Activated CD4-positive, alpha-beta memory T cell treated with anti-CD3 and anti-CD28 coated beads, Interleukin-2, amount 10 ng/mL, durations not matched to agents 7 days and 5 days (primary cell): ENCODE data around the gene TMOD3. TPM values are rescaled to one million over a fixed set of nuclear protein-coding genes. Genes with fewer than 3 reads are reported as not detected.

Source experiments
- CTCF ChIA-PET: fragments of 350-600 bp; sonication (Branson Sonifier 250); formaldehyde crosslinking; loops from one replicate; lab custom pipeline; 2021; ENCODE audit warnings: antibody characterized with exemption, inconsistent platforms; lab: Charles Lee
- POLR2A ChIA-PET: fragments of 350-600 bp; sonication (Branson Sonifier 250); formaldehyde crosslinking; loops from one replicate; lab custom pipeline; 2021; ENCODE audit warnings: antibody characterized with exemption; lab: Charles Lee
- DNase-seq: peaks from one replicate; pipeline ENCODE4 v3.0.0-alpha.2; 2020
- H3K27ac Mint-ChIP-seq: one replicate; pipeline ENCODE4 v1.8.0; 2021; ENCODE audit warnings: mild to moderate bottlenecking, mixed read lengths
- H3K27me3 Mint-ChIP-seq: one replicate; pipeline ENCODE4 v1.8.0; 2021; ENCODE audit warnings: mixed read lengths
- H3K36me3 Mint-ChIP-seq: one replicate; pipeline ENCODE4 v1.8.0; 2021; ENCODE audit warnings: low read depth, mixed read lengths
- H3K4me1 Mint-ChIP-seq: one replicate; pipeline ENCODE4 v1.8.0; 2021; ENCODE audit warnings: mixed read lengths
- H3K4me3 Mint-ChIP-seq: one replicate; pipeline ENCODE4 v1.8.0; 2021; ENCODE audit warnings: mild to moderate bottlenecking, mixed read lengths
- H3K9me3 Mint-ChIP-seq: one replicate; pipeline ENCODE4 v1.8.0; 2021; ENCODE audit warnings: mixed read lengths
- total RNA-seq, 2 experiments: library from RNA; stranded (reverse); gene quantifications; one replicate each; pipeline ENCODE4 v1.2.3, GENCODE V29; 2021

Gene TMOD3
- total RNA-seq, 2 experiments from 2014 or later, result 77.5 to 79.6 TPM

DNA sequence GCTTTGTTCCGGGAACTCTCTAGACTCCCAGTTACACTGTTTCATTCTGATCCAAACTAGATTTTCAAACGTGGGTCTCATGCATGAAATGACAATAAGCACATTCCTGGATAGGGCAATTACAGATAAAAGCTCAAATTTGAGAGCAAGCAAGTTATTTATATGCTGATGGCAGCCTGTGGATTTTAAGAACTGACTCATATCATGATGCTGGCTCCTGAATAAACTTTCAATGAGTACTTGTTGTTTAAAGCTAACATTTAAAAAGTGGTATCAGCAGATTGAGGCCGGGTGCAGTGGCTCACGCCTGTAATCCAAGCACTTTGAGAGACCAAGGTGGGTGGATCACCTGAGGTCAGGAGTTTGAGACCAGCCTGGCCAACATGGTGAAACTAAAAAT, 75.5 kb downstream of the TMOD3 start:
- no peak for DNase-seq
- no peaks in the 10 kb centered on the region for H3K27me3 Mint-ChIP-seq
- no peaks in the 10 kb centered on the region for H3K4me1 Mint-ChIP-seq
- ChIA-PET POLR2A (no interaction called here), CTCF (interaction anchor here (0.7 to 3.3 kb wide), 6 partner anchors 16 to 303 kb away, joined by 3 to 14 read pairs (median 4); no protein-coding TSS in a partner anchor)
- no peaks in the 10 kb centered on the region for H3K9me3 Mint-ChIP-seq
- H3K4me3 Mint-ChIP-seq, result no peak overlapping the region
- no peak overlapping the region for H3K27ac Mint-ChIP-seq
- peaks cover 65% of the 10 kb centered on the region for H3K36me3 Mint-ChIP-seq

DNA sequence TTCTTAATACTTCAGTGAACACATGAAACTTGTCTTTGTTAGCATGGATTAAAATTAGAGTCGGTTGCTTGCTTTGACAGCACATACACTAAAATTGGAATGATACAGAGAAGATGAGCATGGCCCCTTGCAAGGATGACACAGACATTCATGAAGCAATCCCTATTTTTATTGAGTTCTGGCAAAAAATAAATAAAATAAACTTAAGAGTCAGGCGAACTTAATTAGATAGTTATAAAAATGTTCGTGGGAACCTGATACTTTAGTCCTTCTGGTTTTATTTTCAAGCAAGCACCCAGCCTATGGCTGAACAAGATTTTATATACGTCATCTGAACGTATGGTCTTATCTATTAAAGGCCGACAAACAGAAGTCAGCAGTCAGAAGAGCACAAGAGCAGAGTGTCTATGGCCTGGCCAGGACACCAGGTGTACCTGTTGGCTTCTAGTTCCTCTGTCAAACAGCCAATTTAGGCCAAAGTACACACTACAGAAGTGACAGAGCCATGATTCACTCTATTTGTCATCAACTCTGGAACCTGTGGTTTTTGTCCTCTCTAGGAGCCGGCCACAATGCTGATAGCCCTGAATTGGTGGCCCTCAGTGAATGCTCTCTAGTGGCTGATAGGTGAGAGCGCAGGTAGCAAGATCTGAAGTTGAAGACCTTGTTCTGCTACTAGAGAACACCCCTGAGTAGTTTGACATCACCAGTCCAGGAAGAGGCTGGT, 77.8 kb downstream of the TMOD3 start:
- DNase-seq, result no peak
- Mint-ChIP-seq H3K9me3 (no peaks in the 10 kb centered on the region), H3K27me3 (no peaks in the 10 kb centered on the region), H3K36me3 (peaks cover 58% of the 10 kb centered on the region), H3K27ac (no peak overlapping the region), H3K4me1 (no peaks in the 10 kb centered on the region), H3K4me3 (no peak overlapping the region)
- ChIA-PET POLR2A (no interaction called here), CTCF (interaction anchor here (0.7 kb wide), 1 partner anchor 18 kb away, joined by 3 read pairs; no protein-coding TSS in a partner anchor)

DNA sequence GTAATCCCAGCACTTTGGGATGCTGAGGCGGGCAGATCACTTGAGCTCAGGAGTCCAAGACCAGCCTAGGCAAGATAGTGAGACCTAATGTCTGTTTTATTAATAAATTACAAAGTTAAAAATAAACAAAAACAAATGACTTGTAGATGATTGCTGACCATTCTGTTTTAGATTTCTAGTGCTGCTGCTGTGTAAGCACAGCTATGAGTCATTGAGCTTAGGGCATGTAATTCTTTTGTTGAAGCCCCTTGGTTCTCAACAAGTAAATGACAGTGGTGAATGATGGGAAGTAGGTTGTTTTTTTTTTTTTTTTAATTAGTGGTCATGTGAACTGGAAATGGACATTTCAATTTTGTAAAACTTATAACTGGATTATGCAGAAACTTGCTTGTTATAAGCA, 78.9 kb downstream of the TMOD3 start:
- POLR2A ChIA-PET, result no interaction called here
- Mint-ChIP-seq H3K4me1 (no peaks in the 10 kb centered on the region), H3K4me3 (no peak overlapping the region), H3K27me3 (no peaks in the 10 kb centered on the region), H3K27ac (no peak overlapping the region), H3K9me3 (no peaks in the 10 kb centered on the region), H3K36me3 (peaks cover 58% of the 10 kb centered on the region)
- CTCF ChIA-PET, result interaction anchor here (0.7 kb wide), 2 partner anchors 10 to 19 kb away, joined by 3 read pairs; no protein-coding TSS in a partner anchor
- no peak for DNase-seq

DNA sequence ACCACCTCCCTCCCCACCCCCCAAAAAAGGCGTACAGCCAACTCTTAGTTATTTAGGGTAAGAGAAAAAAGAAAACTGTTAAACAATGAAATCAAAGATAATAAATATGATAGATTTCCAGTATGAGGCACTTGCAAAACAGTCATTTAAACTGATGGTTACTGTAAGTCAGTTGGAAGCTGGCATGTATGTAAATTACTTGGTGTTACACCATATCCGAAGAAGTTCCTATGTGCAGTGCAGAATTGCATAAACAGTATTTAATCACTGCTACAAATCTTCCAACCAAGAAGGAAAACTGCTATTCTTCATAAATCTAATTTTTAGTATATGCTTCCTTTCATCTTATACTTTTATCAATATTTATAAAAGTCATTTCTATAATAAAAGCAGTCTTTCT, 80.1 kb downstream of the TMOD3 start:
- H3K9me3 Mint-ChIP-seq, result no peaks in the 10 kb centered on the region
- no peaks in the 10 kb centered on the region for H3K4me1 Mint-ChIP-seq
- DNase-seq, result no peak
- POLR2A ChIA-PET, result interaction anchor here (0.9 kb wide), 1 partner anchor 32 kb away, joined by 3 read pairs; no protein-coding TSS in a partner anchor
- H3K27ac Mint-ChIP-seq, result no peak overlapping the region
- CTCF ChIA-PET, result no interaction called here
- no peaks in the 10 kb centered on the region for H3K27me3 Mint-ChIP-seq
- peaks cover 51% of the 10 kb centered on the region for H3K36me3 Mint-ChIP-seq
- H3K4me3 Mint-ChIP-seq, result no peak overlapping the region

DNA sequence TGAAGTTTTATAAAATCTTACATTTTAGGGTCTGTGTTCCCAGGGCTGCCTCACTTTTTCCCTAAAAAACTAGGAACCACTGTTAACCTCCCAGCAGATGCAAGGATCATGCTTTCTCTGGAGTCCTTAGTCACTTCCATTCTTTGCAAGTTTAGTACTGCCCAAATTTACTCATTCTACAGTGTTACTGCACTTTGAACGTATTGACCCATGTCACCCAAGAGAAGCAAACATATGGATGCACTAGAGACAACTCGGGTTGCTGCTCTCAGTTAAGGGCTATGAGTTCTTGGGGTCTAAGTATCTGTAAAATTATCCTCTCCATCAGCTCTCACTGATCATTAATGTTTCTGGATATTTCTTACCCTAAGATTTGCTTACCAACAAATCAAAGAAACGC, 83.1 kb downstream of the TMOD3 start:
- Mint-ChIP-seq H3K27ac (no peak overlapping the region), H3K27me3 (no peaks in the 10 kb centered on the region), H3K4me1 (no peaks in the 10 kb centered on the region), H3K4me3 (no peak overlapping the region), H3K9me3 (no peaks in the 10 kb centered on the region), H3K36me3 (peaks cover 44% of the 10 kb centered on the region)
- CTCF ChIA-PET, result no interaction called here
- POLR2A ChIA-PET, result no interaction called here
- DNase-seq, result no peak

DNA sequence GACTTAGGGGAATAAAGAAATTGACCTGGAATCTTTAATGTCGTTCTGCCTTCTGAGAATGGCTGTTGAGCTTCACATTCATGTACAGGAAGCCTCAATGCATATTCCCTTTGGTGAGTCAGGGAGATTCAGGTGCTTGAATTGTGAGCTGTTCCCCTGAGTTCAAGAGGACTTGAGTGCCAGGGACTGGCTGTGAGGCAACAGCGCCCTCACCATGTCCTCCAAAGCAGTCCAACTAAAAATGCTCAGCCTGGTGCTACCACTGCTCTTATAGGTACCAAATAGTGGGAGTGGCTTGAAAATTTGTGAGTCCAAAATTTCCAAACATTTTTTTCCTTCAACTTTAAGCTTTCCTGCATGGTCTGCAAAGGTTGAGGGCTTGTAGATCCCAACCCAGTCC, 88.0 kb downstream of the TMOD3 start:
- peak; percentile 20 for DNase-seq
- Mint-ChIP-seq H3K9me3 (no peaks in the 10 kb centered on the region), H3K4me3 (no peak overlapping the region), H3K27ac (peak overlapping the region; percentile 26), H3K36me3 (peaks cover 34% of the 10 kb centered on the region), H3K27me3 (no peaks in the 10 kb centered on the region), H3K4me1 (no peaks in the 10 kb centered on the region)
- POLR2A ChIA-PET, result interaction anchor here (0.6 to 1.2 kb wide), 4 partner anchors 11 to 54 kb away, joined by 3 to 4 read pairs (median 3); partner anchors contain the start of gene LEO1
- CTCF ChIA-PET, result interaction anchor here (0.6 to 1.6 kb wide), 8 partner anchors 9 to 267 kb away, joined by 3 to 7 read pairs (median 4); no protein-coding TSS in a partner anchor

DNA sequence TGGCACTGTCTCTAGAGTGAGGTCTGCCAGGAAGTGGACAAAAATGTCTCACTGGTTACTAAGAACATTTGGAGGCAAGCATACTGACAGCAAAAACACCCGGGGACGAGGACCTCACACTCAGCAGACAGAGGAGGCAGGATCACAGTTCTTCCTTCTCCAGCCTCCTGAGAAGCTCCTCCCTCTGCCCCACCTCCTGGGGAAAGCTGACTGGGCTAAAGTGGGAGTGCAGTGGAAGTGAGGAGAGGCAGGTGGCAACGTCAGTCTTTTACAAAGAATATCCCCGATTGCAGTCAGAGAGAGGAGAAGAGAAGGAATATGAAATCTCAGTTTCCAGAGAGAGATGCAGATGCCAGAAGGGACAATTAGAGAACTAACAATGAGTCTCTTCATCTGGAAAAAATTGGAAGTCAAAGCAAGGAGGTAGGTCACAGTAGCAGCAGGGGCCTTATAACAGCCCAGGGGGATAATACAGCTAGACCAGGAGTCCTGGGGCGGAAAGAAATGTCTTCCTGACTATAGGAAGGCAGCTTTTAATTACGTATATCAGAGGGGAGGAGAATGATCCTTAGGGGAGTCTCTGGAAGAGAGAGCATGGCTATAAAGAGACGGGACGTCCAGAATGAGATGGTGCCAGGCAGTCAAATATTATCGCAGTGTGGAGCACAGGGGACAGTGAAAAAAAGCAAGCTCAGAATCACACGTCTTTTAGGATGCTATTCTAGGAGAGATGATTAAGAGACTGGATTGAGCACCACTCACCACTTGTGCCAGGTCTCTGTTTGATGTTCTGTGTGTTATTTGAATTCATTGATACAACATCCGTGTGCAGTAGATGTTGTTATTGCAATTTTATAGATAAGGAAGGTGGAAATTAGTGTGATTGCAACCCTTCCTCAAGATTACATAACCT, 95.0 kb downstream of the TMOD3 start:
- Mint-ChIP-seq H3K27me3 (no peaks in the 10 kb centered on the region), H3K27ac (no peak overlapping the region), H3K36me3 (peaks cover 35% of the 10 kb centered on the region), H3K4me3 (no peak overlapping the region), H3K9me3 (no peaks in the 10 kb centered on the region), H3K4me1 (no peaks in the 10 kb centered on the region)
- DNase-seq, result no peak
- POLR2A ChIA-PET, result no interaction called here
- CTCF ChIA-PET, result no interaction called here

DNA sequence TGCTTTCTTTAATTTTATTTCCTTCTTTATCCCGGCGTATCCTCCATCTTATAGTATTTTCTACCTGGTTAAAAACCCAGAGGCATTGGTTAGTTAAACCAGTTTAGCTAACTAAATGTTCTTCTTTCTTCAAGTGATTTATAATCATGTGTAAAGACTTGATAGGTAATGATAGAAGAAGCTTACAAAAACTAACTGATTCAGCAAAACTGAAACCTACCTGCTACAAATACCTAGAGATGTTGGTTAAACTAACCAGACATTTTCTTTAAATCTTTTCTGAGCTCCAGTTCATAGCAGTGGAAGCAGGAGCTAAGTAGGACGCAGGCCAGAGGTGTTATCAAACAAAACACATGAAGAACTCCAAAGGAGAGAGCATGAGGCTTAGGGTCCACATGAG, 97.4 kb downstream of the TMOD3 start:
- Mint-ChIP-seq H3K4me1 (no peaks in the 10 kb centered on the region), H3K36me3 (peaks cover 36% of the 10 kb centered on the region), H3K27ac (no peak overlapping the region), H3K9me3 (no peaks in the 10 kb centered on the region), H3K4me3 (no peak overlapping the region), H3K27me3 (no peaks in the 10 kb centered on the region)
- CTCF ChIA-PET, result interaction anchor here (1.4 kb wide), 1 partner anchor 9 kb away, joined by 3 read pairs; no protein-coding TSS in a partner anchor
- POLR2A ChIA-PET, result interaction anchor here (1.2 kb wide), 1 partner anchor 9 kb away, joined by 4 read pairs; no protein-coding TSS in a partner anchor
- DNase-seq, result no peak

DNA sequence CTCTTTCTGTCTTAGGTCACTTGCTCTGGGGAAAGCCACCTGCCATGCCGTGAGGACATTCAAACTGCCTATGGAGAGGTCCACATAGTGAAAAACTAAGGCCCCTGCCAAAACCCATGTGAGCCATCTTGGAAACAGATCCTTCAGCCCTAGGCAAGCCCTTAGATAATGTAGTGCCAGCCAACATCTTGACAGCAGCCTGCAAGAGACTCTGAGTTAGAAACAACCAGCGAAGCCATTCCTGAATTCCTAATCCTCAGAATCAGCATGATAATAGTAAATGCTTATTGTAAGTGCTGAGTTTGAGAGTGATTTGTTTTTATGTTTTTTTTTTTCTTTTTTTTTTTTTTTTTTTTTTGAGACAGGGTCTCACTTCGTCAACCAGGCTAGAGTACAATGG, 101.6 kb downstream of the TMOD3 start:
- Mint-ChIP-seq H3K9me3 (no peaks in the 10 kb centered on the region), H3K27me3 (no peaks in the 10 kb centered on the region), H3K27ac (peak overlapping the region; percentile 11), H3K36me3 (peaks cover 24% of the 10 kb centered on the region), H3K4me1 (peaks cover 8% of the 10 kb centered on the region), H3K4me3 (no peak overlapping the region)
- ChIA-PET CTCF (no interaction called here), POLR2A (no interaction called here)
- DNase-seq, result no peak

DNA sequence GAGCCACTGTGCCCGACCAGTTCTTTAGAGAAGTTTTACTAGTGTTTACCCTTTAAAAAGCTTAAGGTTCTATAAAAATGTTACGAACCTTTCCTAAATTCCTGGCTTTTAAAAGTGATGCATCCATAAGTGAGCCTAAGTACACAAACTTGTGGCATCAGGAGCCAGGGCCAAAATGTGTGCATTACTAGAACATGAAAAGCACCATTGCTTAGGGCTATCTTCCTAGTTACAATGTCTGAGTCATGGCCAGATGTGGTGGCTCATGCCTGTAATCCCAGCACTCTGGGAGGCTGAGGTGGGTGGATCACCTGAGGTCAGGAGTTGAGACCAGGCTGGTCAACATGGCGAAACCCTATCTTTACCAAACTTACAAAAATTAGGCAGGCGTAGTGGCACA, 102.2 kb downstream of the TMOD3 start:
- Mint-ChIP-seq H3K27me3 (no peaks in the 10 kb centered on the region), H3K27ac (no peak overlapping the region), H3K4me1 (peaks cover 12% of the 10 kb centered on the region), H3K9me3 (no peaks in the 10 kb centered on the region), H3K36me3 (peaks cover 30% of the 10 kb centered on the region), H3K4me3 (no peak overlapping the region)
- CTCF ChIA-PET, result no interaction called here
- POLR2A ChIA-PET, result no interaction called here
- DNase-seq, result no peak

DNA sequence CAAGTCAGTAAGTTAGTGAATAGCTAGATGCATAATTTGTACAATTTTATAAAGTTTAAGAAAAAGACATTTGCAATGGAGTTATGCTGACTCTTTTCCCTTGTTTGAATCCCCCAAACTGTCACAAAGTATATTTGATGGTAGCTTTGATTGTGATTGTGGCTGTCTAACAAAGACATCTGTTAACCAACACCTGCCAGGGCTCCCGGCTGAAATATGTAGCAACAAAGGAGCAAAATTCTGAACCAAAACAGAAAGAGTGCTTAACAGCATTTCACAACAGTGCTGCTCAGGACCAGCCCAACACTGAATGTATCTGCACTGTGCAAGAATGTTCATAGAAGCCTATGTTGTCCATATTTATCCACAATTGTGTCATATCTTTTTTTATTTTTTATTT, 102.7 kb downstream of the TMOD3 start:
- ChIA-PET CTCF (no interaction called here), POLR2A (no interaction called here)
- H3K36me3 Mint-ChIP-seq, result peaks cover 35% of the 10 kb centered on the region
- DNase-seq, result no peak
- H3K27me3 Mint-ChIP-seq, result no peaks in the 10 kb centered on the region
- no peak overlapping the region for H3K4me3 Mint-ChIP-seq
- H3K27ac Mint-ChIP-seq, result no peak overlapping the region
- peaks cover 13% of the 10 kb centered on the region for H3K4me1 Mint-ChIP-seq
- no peaks in the 10 kb centered on the region for H3K9me3 Mint-ChIP-seq

DNA sequence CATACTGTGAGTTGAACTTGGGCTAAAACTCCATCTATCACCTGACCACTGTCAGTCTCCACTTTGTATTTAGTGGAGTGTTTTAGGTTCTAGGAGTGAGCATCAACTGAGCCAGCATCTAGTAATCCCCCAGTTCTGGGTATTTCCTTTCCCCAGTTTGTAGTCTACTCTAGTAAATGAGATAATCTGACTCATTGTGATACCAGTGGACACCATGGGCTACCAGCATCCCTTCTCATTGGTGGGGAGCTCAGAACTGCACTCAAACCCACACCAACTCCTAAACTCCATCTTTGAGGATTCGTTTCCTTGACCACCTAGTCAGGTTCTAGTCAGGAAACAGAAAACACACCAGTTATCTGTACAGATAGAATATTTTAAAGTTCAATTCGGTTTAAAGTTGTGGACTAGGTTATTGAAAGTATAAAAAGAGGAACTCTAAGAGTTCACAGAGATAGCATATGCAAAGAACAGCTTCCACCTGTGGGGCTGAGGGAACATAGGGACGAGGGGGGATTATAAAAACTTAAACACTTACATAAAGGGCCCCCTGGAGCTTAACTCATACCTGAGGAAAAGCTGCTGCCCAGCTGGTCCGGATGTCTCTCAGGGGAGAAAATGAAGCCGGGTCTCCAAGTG, 106.1 kb downstream of the TMOD3 start:
- POLR2A ChIA-PET, result interaction anchor here (0.7 to 1.2 kb wide), 4 partner anchors 9 to 243 kb away, joined by 3 to 4 read pairs (median 3); partner anchors contain the start of gene LEO1
- no peaks in the 10 kb centered on the region for H3K9me3 Mint-ChIP-seq
- peaks cover 17% of the 10 kb centered on the region for H3K4me1 Mint-ChIP-seq
- H3K36me3 Mint-ChIP-seq, result peaks cover 41% of the 10 kb centered on the region
- no peak for DNase-seq
- no peak overlapping the region for H3K4me3 Mint-ChIP-seq
- peak overlapping the region; percentile 45 for H3K27ac Mint-ChIP-seq
- CTCF ChIA-PET, result interaction anchor here (0.6 to 0.9 kb wide), 2 partner anchors 45 to 100 kb away, joined by 3 to 5 read pairs; no protein-coding TSS in a partner anchor
- no peaks in the 10 kb centered on the region for H3K27me3 Mint-ChIP-seq
